CD4-positive, CD25-positive, alpha-beta regulatory T cell (primary cell): ENCODE data around the gene KCNQ1. TPM values are rescaled to one million over a fixed set of nuclear protein-coding genes. Genes with fewer than 3 reads are reported as not detected.

Source experiments
- ATAC-seq, 2 donors: fragments of 150-1000 bp; cut with Tn5 transposase; one replicate each; pipeline ENCODE4 v1.10.0; 2021; ENCODE audit warnings: low read depth in 2 of 2, moderate number of reproducible peaks in 2 of 2, moderate library complexity in 1 of 2
- DNase-seq, 3 donors: peaks; one replicate each; pipeline versions ENCODE4 v3.0.0 to v3.0.0-alpha.2; 2012 to 2022; ENCODE audit warnings: mixed read lengths in 1 of 3
- H3K27ac ChIP-seq: one replicate; pipeline ENCODE4 v1.7.0; 2013; ENCODE audit warnings: mild to moderate bottlenecking, low read length; ENCODE audit not compliant: insufficient read depth, poor library complexity, severe bottlenecking
- H3K27me3 ChIP-seq: one replicate; pipeline ENCODE4 v1.7.0; 2013; ENCODE audit warnings: low read length; ENCODE audit not compliant: control insufficient read depth, insufficient read depth
- H3K36me3 ChIP-seq: one replicate; pipeline ENCODE4 v1.7.0; 2013; ENCODE audit warnings: mild to moderate bottlenecking, low read length, moderate library complexity; ENCODE audit not compliant: control insufficient read depth, insufficient read depth
- H3K4me1 ChIP-seq: 2 replicates; pipeline ENCODE4 v1.7.0; 2013; ENCODE audit warnings: mild to moderate bottlenecking, low read length; ENCODE audit not compliant: insufficient read depth, control insufficient read depth, poor library complexity, severe bottlenecking
- H3K4me3 ChIP-seq: one replicate; pipeline ENCODE4 v1.7.0; 2013; ENCODE audit warnings: low read depth, mild to moderate bottlenecking, low read length, moderate library complexity
- H3K9me3 ChIP-seq, 2 experiments: 1 replicate in 1 of 2; 2 replicates in 1 of 2; pipeline ENCODE4 v1.7.0; 2013; ENCODE audit warnings: low read length in 2 of 2, mild to moderate bottlenecking in 1 of 2, moderate library complexity in 1 of 2; ENCODE audit not compliant: control insufficient read depth in 2 of 2
- H3K27ac Mint-ChIP-seq, 3 donors: one replicate each; pipeline ENCODE4 v1.8.0; 2020 to 2022; ENCODE audit warnings: mild to moderate bottlenecking in 3 of 3, mixed read lengths in 3 of 3, moderate library complexity in 2 of 3
- H3K27me3 Mint-ChIP-seq: one replicate; pipeline ENCODE4 v1.8.0; 2022; ENCODE audit warnings: mild to moderate bottlenecking, mixed read lengths
- H3K36me3 Mint-ChIP-seq: one replicate; pipeline ENCODE4 v1.8.0; 2020; ENCODE audit warnings: mixed read lengths
- H3K4me1 Mint-ChIP-seq, 4 donors: one replicate each; pipeline ENCODE4 v1.8.0; 2020 to 2022; ENCODE audit warnings: mixed read lengths in 4 of 4, mild to moderate bottlenecking in 1 of 4
- H3K4me3 Mint-ChIP-seq, 4 donors: one replicate each; pipeline ENCODE4 v1.8.0; 2020 to 2022; ENCODE audit warnings: mild to moderate bottlenecking in 4 of 4, mixed read lengths in 4 of 4, moderate library complexity in 3 of 4
- H3K9me3 Mint-ChIP-seq, 7 donors: one replicate each; pipeline ENCODE4 v1.8.0; 2020 to 2022; ENCODE audit warnings: mixed read lengths in 7 of 7, mild to moderate bottlenecking in 3 of 7, moderate library complexity in 2 of 7
- polyA plus RNA-seq, 4 donors: library from polyadenylated mRNA; unstranded; fragments of 300-500 nt; fragmentation: Illumina TruSeq; gene quantifications; one replicate each; pipeline ENCODE4 v1.2.3, GENCODE V29; 2021
- total RNA-seq: library from RNA; stranded (reverse); gene quantifications from one replicate; pipeline ENCODE4 v1.2.3, GENCODE V29; 2022

KCNQ1 gene
- total and polyA plus RNA-seq, 5 donors from 2014 or later: 5.5 to 13.4 (median 6.8) TPM

- H3K27ac Mint-ChIP-seq: no peak overlapping the region
- no peak overlapping the region for H3K27ac ChIP-seq
- H3K4me3 Mint-ChIP-seq: no peak overlapping the region
- H3K27me3 ChIP-seq: no peaks in the 10 kb centered on the region
- no peak overlapping the region for H3K4me3 ChIP-seq
- no peaks in the 10 kb centered on the region for H3K27me3 Mint-ChIP-seq
- peaks cover 0 to 5% (median 0%) of the 10 kb centered on the region in 4 donors for H3K4me1 Mint-ChIP-seq
- DNase-seq (no peak), ATAC-seq (no peak)
- H3K36me3 ChIP-seq: no peaks in the 10 kb centered on the region
- peaks cover 25 to 31% of the 10 kb centered on the region in 2 experiments for H3K9me3 ChIP-seq
- no peaks in the 10 kb centered on the region for H3K4me1 ChIP-seq
- H3K36me3 Mint-ChIP-seq: peaks cover 29% of the 10 kb centered on the region
- H3K9me3 Mint-ChIP-seq: peaks cover 0 to 42% (median 17%) of the 10 kb centered on the region in 7 donors
Observed at GRCh38 chr11:2651054-2651617, 206.3 kb downstream of the KCNQ1 start.

GRCh38 chr11:2651826-2652271 lies 207.0 kb downstream of the KCNQ1 start:
- no peak overlapping the region for H3K4me3 ChIP-seq
- no peak for DNase-seq
- peaks cover 32% of the 10 kb centered on the region for H3K36me3 Mint-ChIP-seq
- H3K4me1 Mint-ChIP-seq: peaks cover 0 to 5% (median under 1%) of the 10 kb centered on the region in 4 donors
- peaks cover 24 to 25% of the 10 kb centered on the region in 2 experiments for H3K9me3 ChIP-seq
- no peak overlapping the region for H3K27ac ChIP-seq
- H3K4me3 Mint-ChIP-seq: no peak overlapping the region
- peaks cover 0 to 42% (median 17%) of the 10 kb centered on the region in 7 donors for H3K9me3 Mint-ChIP-seq
- no peaks in the 10 kb centered on the region for H3K27me3 Mint-ChIP-seq
- H3K27ac Mint-ChIP-seq: no peak overlapping the region
- H3K36me3 ChIP-seq: no peaks in the 10 kb centered on the region
- no peak for ATAC-seq
- no peaks in the 10 kb centered on the region for H3K27me3 ChIP-seq
- no peaks in the 10 kb centered on the region for H3K4me1 ChIP-seq

- H3K27ac Mint-ChIP-seq: no peak overlapping the region
Observed at GRCh38 chr11:2652333-2653197, 207.8 kb downstream of the KCNQ1 start.

GRCh38 chr11:2653198-2653551 lies 208.4 kb downstream of the KCNQ1 start:
- no peak overlapping the region for H3K27ac Mint-ChIP-seq
- H3K9me3 Mint-ChIP-seq: peaks cover 0 to 31% (median 13%) of the 10 kb centered on the region in 7 donors
- no peak overlapping the region for H3K4me3 ChIP-seq
- no peaks in the 10 kb centered on the region for H3K27me3 ChIP-seq
- DNase-seq: no peak
- no peaks in the 10 kb centered on the region for H3K27me3 Mint-ChIP-seq
- H3K9me3 ChIP-seq: peaks cover 19 to 21% of the 10 kb centered on the region in 2 experiments
- no peaks in the 10 kb centered on the region for H3K36me3 ChIP-seq
- peaks cover 0 to 5% (median 2%) of the 10 kb centered on the region in 4 donors for H3K4me1 Mint-ChIP-seq
- no peak for ATAC-seq
- H3K4me3 Mint-ChIP-seq: no peak overlapping the region
- no peak overlapping the region for H3K27ac ChIP-seq
- peaks cover 27% of the 10 kb centered on the region for H3K36me3 Mint-ChIP-seq
- H3K4me1 ChIP-seq: no peaks in the 10 kb centered on the region

More at GRCh38 chr11:2652333-2653197, 207.8 kb downstream of the KCNQ1 start:
- Histone ChIP-seq H3K4me3 (no peak overlapping the region), H3K9me3 (peaks cover 21 to 24% of the 10 kb centered on the region in 2 experiments), H3K4me1 (no peaks in the 10 kb centered on the region), H3K36me3 (no peaks in the 10 kb centered on the region), H3K27me3 (no peaks in the 10 kb centered on the region), H3K27ac (no peak overlapping the region)
- ATAC-seq (no peak), DNase-seq (no peak)
- peaks cover 0 to 35% (median 15%) of the 10 kb centered on the region in 7 donors for H3K9me3 Mint-ChIP-seq
- H3K27me3 Mint-ChIP-seq: no peaks in the 10 kb centered on the region
- H3K36me3 Mint-ChIP-seq: peaks cover 29% of the 10 kb centered on the region
- peaks cover 0 to 5% (median 2%) of the 10 kb centered on the region in 4 donors for H3K4me1 Mint-ChIP-seq
- H3K4me3 Mint-ChIP-seq: no peak overlapping the region

GRCh38 chr11:2653930-2654739 lies 209.3 kb downstream of the KCNQ1 start:
- Mint-ChIP-seq H3K27me3 (no peaks in the 10 kb centered on the region), H3K9me3 (peaks cover 0 to 21% (median 11%) of the 10 kb centered on the region in 7 donors), H3K27ac (no peak overlapping the region), H3K4me1 (peaks cover 0 to 5% (median 2%) of the 10 kb centered on the region in 4 donors), H3K4me3 (no peak overlapping the region), H3K36me3 (peaks cover 35% of the 10 kb centered on the region)
- peaks cover 15 to 18% of the 10 kb centered on the region in 2 experiments for H3K9me3 ChIP-seq
- no peaks in the 10 kb centered on the region for H3K27me3 ChIP-seq
- ATAC-seq (no peak), DNase-seq (no peak)
- H3K27ac ChIP-seq: no peak overlapping the region
- H3K4me3 ChIP-seq: no peak overlapping the region
- H3K4me1 ChIP-seq: no peaks in the 10 kb centered on the region
- no peaks in the 10 kb centered on the region for H3K36me3 ChIP-seq

GRCh38 chr11:2655016-2655719 lies 210.4 kb downstream of the KCNQ1 start:
- H3K4me3 Mint-ChIP-seq: no peak overlapping the region
- ATAC-seq: no peak
- Histone ChIP-seq H3K36me3 (no peaks in the 10 kb centered on the region), H3K27ac (no peak overlapping the region), H3K27me3 (no peaks in the 10 kb centered on the region), H3K4me1 (no peaks in the 10 kb centered on the region), H3K4me3 (no peak overlapping the region), H3K9me3 (peaks cover 8 to 10% of the 10 kb centered on the region in 2 experiments)
- peaks cover 0 to 5% (median 2%) of the 10 kb centered on the region in 4 donors for H3K4me1 Mint-ChIP-seq
- H3K9me3 Mint-ChIP-seq: peaks cover 0 to 11% (median 4%) of the 10 kb centered on the region in 7 donors
- no peak for DNase-seq
- peaks cover 27% of the 10 kb centered on the region for H3K36me3 Mint-ChIP-seq
- no peaks in the 10 kb centered on the region for H3K27me3 Mint-ChIP-seq
- no peak overlapping the region for H3K27ac Mint-ChIP-seq
